GM12875 (cell line): ENCODE results near the gene GRB14.

Source experiments
- H3K4me3 ChIP-seq: one replicate; pipeline ENCODE4 v1.5.1; 2011; ENCODE audit warnings: low read depth, low read length, control low read depth
- TF ChIP-seq, protein P1 (sequence below): IDR thresholded peaks from 2 replicates; pipeline ENCODE4 v1.5.1; 2011; ENCODE audit warnings: low read depth, mild to moderate bottlenecking, control low read depth, inconsistent platforms, low read length, moderate library complexity, borderline replicate concordance; ENCODE audit not compliant: insufficient read depth

GRB14 gene

GRCh38 chr2:164570475-164570874 is 50.8 kb downstream of the GRB14 start:
- H3K4me3 ChIP-seq, result no peak overlapping the region
- TF ChIP-seq, protein P1, sequence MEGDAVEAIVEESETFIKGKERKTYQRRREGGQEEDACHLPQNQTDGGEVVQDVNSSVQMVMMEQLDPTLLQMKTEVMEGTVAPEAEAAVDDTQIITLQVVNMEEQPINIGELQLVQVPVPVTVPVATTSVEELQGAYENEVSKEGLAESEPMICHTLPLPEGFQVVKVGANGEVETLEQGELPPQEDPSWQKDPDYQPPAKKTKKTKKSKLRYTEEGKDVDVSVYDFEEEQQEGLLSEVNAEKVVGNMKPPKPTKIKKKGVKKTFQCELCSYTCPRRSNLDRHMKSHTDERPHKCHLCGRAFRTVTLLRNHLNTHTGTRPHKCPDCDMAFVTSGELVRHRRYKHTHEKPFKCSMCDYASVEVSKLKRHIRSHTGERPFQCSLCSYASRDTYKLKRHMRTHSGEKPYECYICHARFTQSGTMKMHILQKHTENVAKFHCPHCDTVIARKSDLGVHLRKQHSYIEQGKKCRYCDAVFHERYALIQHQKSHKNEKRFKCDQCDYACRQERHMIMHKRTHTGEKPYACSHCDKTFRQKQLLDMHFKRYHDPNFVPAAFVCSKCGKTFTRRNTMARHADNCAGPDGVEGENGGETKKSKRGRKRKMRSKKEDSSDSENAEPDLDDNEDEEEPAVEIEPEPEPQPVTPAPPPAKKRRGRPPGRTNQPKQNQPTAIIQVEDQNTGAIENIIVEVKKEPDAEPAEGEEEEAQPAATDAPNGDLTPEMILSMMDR, result no peak

- H3K4me3 ChIP-seq, result no peak overlapping the region
- TF ChIP-seq, protein P1, result no peak
Measured at GRCh38 chr2:164569378-164569777, 51.9 kb downstream of the GRB14 start.

GRCh38 chr2:164568317-164568716 is 53.0 kb downstream of the GRB14 start:
- TF ChIP-seq, protein P1, result no peak
- H3K4me3 ChIP-seq, result no peak overlapping the region

GRCh38 chr2:164567335-164567989 is 53.8 kb downstream of the GRB14 start:
- TF ChIP-seq, protein P1, result no peak
- H3K4me3 ChIP-seq, result no peak overlapping the region

DNA sequence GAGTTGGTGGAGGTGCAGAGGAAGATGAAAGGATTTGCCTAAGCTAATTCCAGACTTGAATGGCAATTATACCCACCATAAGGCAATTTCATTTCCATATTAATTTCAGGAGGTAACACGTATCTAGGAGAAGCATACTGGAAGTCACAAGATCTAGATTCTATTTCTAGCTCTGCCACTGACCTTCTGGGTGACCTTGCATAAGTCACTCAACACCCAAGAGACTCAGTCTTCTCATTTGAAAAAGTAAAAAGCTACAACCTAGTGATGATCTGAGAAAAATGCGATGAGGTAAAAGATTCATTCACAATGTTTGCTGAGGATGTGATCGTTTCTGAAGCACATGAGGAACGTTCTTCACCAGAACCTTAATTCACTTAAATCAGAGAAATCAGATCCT is 55.9 kb downstream of the GRB14 start:
- TF ChIP-seq, protein P1, result no peak
- no peak overlapping the region for H3K4me3 ChIP-seq

DNA sequence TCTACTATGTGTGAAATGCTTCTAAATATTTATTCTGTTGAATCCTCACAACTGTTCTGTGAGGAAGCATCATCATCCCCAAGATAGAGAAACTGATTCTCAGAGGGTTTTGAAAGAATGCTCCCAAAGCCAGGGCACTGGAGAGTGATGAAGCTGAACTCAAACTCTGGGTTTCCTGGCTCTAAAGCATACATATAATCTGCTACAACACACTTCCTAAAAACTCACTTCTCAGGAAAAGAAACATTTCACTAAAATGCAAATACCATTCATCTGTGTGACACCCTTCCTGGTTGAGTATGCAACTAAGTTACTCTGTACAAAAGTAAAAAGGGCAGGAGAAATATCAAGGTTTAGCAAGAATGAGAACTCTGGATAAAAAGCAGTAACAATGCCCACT is 58.6 kb downstream of the GRB14 start:
- no peak overlapping the region for H3K4me3 ChIP-seq
- TF ChIP-seq, protein P1, result no peak

GRCh38 chr2:164561991-164562390 is 59.3 kb downstream of the GRB14 start:
- no peak overlapping the region for H3K4me3 ChIP-seq
- TF ChIP-seq, protein P1, result no peak
